GM12892 (cell line): ENCODE data around the gene ELL.

Experiments
- POLR2A ChIP-seq: IDR thresholded peaks from 2 replicates; pipeline ENCODE4 v1.6.1; 2011; ENCODE audit warnings: low read depth, low read length, control low read depth
- POLR2AphosphoS5 ChIP-seq: IDR thresholded peaks from 2 replicates; pipeline ENCODE4 v1.6.1; 2011; ENCODE audit warnings: low read depth, low read length, control low read depth

DNA sequence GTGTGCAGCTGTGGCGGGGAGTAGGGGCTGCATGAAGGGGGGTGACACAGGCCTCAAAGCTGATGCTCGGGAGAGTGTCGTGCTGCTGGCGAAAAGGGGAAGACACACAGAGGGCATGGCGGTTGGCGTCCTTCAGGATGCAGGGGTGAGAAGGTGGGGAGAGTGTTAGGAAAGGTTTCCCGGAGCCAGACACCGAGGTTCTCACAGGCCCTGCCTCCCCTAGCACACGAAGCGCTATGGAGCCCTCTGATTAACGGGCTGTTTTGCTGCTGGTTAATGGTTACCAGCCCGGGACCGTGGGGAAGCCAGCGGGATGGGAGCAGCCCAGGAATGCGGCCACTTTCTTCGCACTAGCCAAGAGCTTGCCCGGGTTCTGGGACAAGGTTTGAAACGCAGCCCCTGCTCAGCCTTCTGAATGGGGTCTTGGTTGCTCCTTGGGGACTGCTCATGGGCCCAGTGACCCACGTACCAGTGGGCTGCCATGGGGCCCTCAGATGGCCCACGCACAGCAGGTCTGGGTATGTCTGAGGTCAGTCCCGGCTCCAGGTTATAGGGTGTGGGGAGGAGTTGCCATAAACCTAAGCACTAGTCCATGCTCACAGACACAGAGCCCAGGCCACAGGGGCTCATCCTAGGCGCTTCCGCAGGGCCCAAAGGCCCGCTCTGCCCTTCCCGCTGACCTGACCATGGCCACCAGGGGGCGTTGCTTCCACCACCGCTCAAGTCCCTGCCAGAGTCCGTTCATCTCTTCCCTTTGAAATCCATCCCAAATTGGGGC is 52.6 kb downstream of the ELL start:
- no peak for TF ChIP-seq POLR2A
- TF ChIP-seq POLR2AphosphoS5, result no peak
